ENCODE results near the gene C16orf82.
"Not testable (repeated sequence)": the region's sequence is repeated elsewhere in the genome, so short reads cannot be mapped to it uniquely, and the experiment has no call there.

The C16orf82 gene

GRCh38 chr16:27073733-27074132, 7.0 kb downstream of the C16orf82 start:
- Histone ChIP-seq H3K36me3 (ENCODE audit: control insufficient read depth, insufficient read depth, low read length) (no peaks in the 10 kb centered on the region), H3K27me3 (replicated peaks; ENCODE audit: control insufficient read depth, insufficient read depth, low read length) (no peaks in the 10 kb centered on the region; the same call in none of the 2 replicates), H3K4me3 (replicated peaks; ENCODE audit: low read depth, low read length) (no peak overlapping the region)
- TF ChIP-seq CTCF (IDR thresholded peaks at IDR 0.05; ENCODE audit: insufficient read depth, low read length, poor library complexity, severe bottlenecking), result no peak
- DNase-seq (ENCODE audit: extremely low read depth, insufficient read length), result no peak

DNA sequence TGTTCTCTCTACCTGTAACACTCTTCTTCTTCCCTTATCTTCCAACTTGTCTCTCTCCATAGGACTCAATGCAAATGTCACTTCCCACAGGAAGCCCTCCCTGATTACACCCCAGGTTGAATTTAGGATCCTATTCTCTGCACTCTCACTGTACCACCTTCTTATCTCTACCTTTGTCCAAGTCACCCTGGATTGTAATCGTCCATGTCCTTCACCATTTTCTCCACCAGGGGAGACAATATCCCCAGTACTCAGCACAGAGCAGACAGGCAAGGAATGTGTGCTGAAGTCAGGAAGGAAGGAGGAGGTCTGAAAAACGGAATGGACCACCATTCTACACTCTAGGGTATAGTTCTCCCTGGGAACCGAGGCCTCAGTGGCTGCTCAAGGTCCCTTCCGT, 14.2 kb downstream of the C16orf82 start:
- Histone ChIP-seq H3K27me3 (replicated peaks; ENCODE audit: control insufficient read depth, insufficient read depth, low read length) (no peaks in the 10 kb centered on the region; the same call in none of the 2 replicates), H3K4me3 (replicated peaks; ENCODE audit: low read depth, low read length) (no peak overlapping the region), H3K36me3 (ENCODE audit: control insufficient read depth, insufficient read depth, low read length) (no peaks in the 10 kb centered on the region)
- DNase-seq (ENCODE audit: extremely low read depth, insufficient read length), result no peak
- peak; percentile 51 for TF ChIP-seq CTCF (IDR thresholded peaks at IDR 0.05; ENCODE audit: insufficient read depth, low read length, poor library complexity, severe bottlenecking)

- TF ChIP-seq CTCF (IDR thresholded peaks at IDR 0.05; ENCODE audit: insufficient read depth, low read length, poor library complexity, severe bottlenecking), result no peak
- DNase-seq (ENCODE audit: extremely low read depth, insufficient read length), result no peak
- Histone ChIP-seq H3K4me3 (replicated peaks; ENCODE audit: low read depth, low read length) (no peak overlapping the region), H3K36me3 (ENCODE audit: control insufficient read depth, insufficient read depth, low read length) (no peaks in the 10 kb centered on the region), H3K27me3 (replicated peaks; ENCODE audit: control insufficient read depth, insufficient read depth, low read length) (no peaks in the 10 kb centered on the region; the same call in none of the 2 replicates)
These were observed 17.1 kb downstream of the C16orf82 start for GRCh38 chr16:27083861-27084261.

GRCh38 chr16:27084307-27085028, 17.7 kb downstream of the C16orf82 start:
- TF ChIP-seq CTCF (IDR thresholded peaks at IDR 0.05; ENCODE audit: insufficient read depth, low read length, poor library complexity, severe bottlenecking), result no peak
- DNase-seq (ENCODE audit: extremely low read depth, insufficient read length), result no peak
- H3K36me3 ChIP-seq (ENCODE audit: control insufficient read depth, insufficient read depth, low read length), result no peaks in the 10 kb centered on the region
- H3K27me3 ChIP-seq (replicated peaks; ENCODE audit: control insufficient read depth, insufficient read depth, low read length), result no peaks in the 10 kb centered on the region; the same call in none of the 2 replicates
- no peak overlapping the region for H3K4me3 ChIP-seq (replicated peaks; ENCODE audit: low read depth, low read length)

GRCh38 chr16:27085182-27085581, 18.5 kb downstream of the C16orf82 start:
- H3K27me3 ChIP-seq (replicated peaks; ENCODE audit: control insufficient read depth, insufficient read depth, low read length), result no peaks in the 10 kb centered on the region; the same call in none of the 2 replicates
- H3K4me3 ChIP-seq (replicated peaks; ENCODE audit: low read depth, low read length), result no peak overlapping the region
- no peak for TF ChIP-seq CTCF (IDR thresholded peaks at IDR 0.05; ENCODE audit: insufficient read depth, low read length, poor library complexity, severe bottlenecking)
- DNase-seq (ENCODE audit: extremely low read depth, insufficient read length), result no peak
- H3K36me3 ChIP-seq (ENCODE audit: control insufficient read depth, insufficient read depth, low read length), result no peaks in the 10 kb centered on the region

DNA sequence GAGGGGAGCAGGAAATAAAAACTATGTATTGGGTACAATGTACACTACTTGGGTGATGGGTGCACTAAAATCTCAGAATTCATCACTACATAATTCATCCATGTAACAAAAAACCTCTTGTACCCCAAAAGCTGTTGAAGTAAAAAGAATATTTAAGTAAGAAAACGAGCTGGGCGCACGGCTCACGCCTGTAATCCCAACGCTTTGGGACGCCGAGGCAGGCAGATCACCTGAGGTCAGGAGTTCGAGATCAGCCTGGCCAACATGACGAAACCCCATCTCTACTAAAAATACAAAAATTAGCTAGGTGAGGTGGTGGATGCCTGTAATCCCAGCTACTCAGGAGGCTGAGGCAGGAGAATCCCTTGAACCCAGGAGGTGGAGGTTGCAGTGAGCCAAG, 19.3 kb downstream of the C16orf82 start:
- H3K4me3 ChIP-seq (replicated peaks; ENCODE audit: low read depth, low read length); DNase-seq (ENCODE audit: extremely low read depth, insufficient read length); H3K36me3 ChIP-seq (ENCODE audit: control insufficient read depth, insufficient read depth, low read length); H3K27me3 ChIP-seq (replicated peaks; ENCODE audit: control insufficient read depth, insufficient read depth, low read length): not testable (repeated sequence)
